SKM-1 treated with dmso at 0.1 percent for 144 hours (cell line): ENCODE data around the gene RASA1.
"Not testable (repeated sequence)": the region's sequence is repeated elsewhere in the genome, so short reads cannot be mapped to it uniquely, and the experiment has no call there.

ENCODE experiments used
- DNase-seq: peaks from one replicate; lab custom pipeline; 2025; ENCODE audit not compliant: unreplicated experiment; lab: John Stamatoyannopoulos, UW

The RASA1 gene

DNA sequence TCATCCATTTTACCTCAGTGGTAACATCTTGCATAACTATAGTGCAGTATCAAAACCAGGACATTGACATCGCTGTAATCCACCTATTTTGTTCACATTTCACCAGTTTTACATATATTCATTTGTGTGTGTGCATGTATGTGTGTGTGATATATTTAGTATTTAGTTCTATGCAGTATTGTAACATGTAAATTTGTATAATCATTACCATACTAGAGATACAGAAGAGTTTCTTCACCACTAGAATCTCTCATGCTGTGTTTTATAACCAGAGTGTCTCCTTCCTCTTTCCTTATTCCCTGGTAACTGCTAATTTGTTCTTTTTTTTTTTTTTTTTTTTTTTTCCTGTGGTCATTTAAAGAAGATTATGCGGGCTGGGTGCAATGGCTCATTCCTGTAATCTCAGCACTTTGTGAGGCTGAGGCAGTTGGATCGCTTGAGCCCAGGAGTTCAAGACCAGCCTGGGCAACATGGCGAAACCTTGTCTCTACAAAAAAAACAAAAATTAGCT lies 11.0 kb downstream of the RASA1 start:
- DNase-seq = no peak

GRCh38 chr5:87282269-87282668 lies 14.6 kb downstream of the RASA1 start:
- DNase-seq = no peak

GRCh38 chr5:87287266-87287665 lies 19.6 kb downstream of the RASA1 start:
- not testable (repeated sequence) for DNase-seq

DNA sequence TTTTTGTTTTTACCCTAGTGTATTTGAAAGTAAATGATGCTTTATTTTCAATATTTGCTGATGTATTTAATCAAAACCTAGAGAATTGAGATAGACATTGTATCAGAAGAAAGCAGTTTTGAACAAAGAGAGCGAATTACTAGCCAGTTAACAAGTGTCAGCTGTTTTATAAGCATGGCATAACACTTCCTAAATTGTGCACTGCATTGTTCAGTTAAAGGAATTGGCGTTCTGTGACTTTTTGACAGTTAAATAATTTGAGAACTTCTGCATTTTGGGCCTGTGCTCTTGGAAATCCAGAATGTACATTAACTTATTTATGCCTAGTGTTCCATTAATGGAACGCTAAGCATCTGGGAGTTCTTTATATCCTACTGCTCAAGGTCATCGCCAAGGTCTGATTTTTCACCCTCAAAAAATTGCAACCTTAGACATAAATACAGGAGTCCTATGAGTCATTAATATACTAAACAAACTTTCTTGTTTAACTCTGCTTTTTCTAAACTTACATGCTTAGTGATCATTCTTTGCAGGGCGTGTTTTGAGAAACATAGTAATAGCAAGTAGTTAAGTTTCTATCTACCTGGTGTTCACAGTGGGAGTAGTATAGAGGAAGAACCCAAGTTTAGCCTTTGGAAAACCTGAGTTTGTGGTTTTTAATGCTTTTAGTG lies 31.1 kb downstream of the RASA1 start:
- no peak for DNase-seq

- no peak for DNase-seq
These were observed 32.5 kb downstream of the RASA1 start for GRCh38 chr5:87300176-87300575.

- DNase-seq = no peak
These were observed 33.1 kb downstream of the RASA1 start for GRCh38 chr5:87300744-87301143.

DNA sequence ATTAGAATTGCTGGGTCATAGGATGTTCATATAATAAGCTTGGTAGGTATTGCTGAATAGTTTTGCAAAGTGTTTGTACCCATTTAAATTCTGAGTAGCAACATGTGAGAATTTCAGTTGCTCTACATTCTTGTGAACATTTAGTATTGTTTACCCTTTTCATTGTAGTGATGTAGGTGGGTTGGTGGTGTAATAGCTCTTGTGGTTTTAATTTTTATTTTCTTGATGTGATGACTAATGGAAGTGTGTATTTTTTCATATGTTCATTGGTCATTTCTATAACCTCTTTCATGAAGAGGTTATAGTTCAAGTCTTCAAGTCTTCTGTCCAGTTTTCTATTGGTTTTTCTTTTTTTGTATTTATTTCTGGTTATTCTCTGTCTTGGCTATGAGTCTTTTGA lies 34.4 kb downstream of the RASA1 start:
- DNase-seq = no peak

- DNase-seq = no peak
These were observed 35.6 kb downstream of the RASA1 start for GRCh38 chr5:87303324-87303723.

GRCh38 chr5:87306090-87306489 lies 38.4 kb downstream of the RASA1 start:
- not testable (repeated sequence) for DNase-seq

DNA sequence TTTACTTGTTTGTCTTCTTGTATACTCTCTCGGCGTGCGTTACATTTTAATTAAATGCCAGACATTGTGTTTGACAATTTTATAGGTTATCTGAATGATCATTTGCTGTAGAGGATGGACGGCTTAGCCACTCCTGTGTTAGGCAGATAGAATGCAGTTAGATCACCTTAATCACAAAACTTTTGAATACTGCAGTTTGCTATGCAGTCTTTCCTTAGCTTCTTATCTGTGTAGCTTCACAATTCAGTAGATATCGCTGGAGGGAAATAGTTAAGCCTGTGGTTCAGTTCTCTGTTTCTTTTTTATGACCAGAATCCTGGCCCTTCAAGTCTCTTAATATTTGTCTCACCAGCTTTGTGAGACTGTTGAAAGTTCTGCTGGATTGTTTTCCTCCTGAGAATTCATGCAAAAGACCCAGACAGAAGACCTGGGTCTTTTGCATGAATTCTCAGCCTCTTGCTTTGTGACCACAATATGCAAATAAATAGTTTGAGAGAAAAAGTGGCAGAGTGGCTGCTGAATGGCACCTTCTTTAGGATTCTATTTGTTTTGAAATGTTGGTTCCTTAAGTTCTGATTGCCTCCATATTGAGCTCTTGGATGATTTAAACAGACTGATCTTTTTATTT lies 40.2 kb downstream of the RASA1 start:
- no peak for DNase-seq

- no peak for DNase-seq
These were observed 44.0 kb downstream of the RASA1 start for GRCh38 chr5:87311405-87312279.

GRCh38 chr5:87313216-87313615 lies 45.5 kb downstream of the RASA1 start:
- DNase-seq = no peak

DNA sequence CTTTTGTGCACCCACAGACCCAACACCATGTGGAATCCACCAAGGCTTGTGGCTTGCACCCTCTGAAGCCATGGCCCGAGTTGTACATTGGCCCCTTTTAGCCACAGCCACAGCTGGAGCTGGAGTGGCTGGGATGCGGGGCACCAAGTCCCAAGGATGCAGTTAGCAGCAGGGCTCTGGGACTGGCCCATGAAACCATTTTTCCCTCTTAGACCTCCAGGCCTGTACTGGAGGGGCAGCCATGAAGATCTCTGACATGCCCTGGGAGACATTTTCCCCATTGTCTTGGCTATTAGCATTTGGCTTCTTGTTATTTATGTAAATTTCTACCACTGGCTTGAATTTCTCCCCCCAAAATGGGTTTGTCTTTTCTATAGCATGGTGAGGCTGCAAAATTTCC lies 51.8 kb downstream of the RASA1 start:
- DNase-seq = no peak

GRCh38 chr5:87321605-87322004 lies 53.9 kb downstream of the RASA1 start:
- no peak for DNase-seq

GRCh38 chr5:87322381-87322780 lies 54.7 kb downstream of the RASA1 start:
- DNase-seq = no peak

DNA sequence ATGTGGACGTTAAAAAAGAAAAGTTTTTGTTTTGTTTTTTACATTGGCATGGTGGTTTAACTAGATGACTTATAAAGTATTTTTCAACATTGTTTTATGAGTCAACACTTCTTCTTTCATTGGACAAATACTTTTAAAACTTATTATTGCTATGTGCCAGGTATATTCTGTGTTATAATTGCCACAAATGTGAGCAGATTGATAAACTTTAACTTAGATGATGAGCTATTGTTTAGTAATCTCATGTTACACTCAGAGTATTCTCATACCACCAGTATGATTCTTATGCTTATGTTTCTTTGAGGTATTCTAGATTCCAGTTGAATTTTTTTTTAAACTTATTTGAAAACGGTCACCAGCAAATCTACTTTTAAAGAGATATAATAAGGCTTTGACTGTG lies 60.3 kb downstream of the RASA1 start:
- DNase-seq = no peak

GRCh38 chr5:87329114-87329513 lies 61.4 kb downstream of the RASA1 start:
- no peak for DNase-seq

DNA sequence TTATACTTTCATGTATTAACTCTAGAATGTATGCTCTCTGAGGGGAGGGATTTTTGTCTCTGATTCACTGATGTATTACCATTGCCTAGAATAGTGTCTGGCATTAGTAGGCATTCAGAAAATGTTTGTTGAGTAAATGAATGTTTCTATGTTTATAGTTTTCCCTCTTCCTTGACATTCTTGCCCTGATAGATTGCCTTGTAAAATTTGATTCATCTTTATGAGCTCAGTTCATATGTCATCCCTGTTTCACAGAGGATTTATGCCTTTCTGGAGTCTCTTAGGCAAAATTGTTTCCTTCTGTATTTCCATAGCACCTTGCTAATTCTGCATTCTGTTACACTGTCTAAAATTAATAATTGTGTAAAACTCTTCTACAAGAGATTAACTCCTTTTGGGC lies 72.3 kb downstream of the RASA1 start:
- no peak for DNase-seq

- DNase-seq = no peak
These were observed 73.0 kb downstream of the RASA1 start for GRCh38 chr5:87340716-87341115.

DNA sequence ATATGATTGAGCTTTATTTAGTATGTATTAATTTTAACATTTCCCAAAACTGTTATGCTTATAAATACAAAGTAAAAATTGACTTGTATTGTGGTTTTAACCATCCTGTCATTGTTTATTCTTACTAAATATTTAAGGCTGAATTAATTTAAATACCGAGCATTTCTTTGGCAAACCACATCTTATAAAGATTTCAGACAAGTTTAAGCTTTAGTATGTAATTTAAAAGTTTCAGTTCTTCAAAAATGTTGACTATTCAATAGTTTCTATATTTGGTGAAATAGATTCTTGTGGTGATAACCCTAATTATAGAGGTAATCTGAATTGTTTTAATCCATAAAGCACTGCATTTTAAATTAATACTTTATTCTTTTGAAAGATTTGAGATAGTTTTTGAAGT lies 79.6 kb downstream of the RASA1 start:
- DNase-seq = no peak

- DNase-seq = no peak
These were observed 80.2 kb downstream of the RASA1 start for GRCh38 chr5:87347841-87348240.

DNA sequence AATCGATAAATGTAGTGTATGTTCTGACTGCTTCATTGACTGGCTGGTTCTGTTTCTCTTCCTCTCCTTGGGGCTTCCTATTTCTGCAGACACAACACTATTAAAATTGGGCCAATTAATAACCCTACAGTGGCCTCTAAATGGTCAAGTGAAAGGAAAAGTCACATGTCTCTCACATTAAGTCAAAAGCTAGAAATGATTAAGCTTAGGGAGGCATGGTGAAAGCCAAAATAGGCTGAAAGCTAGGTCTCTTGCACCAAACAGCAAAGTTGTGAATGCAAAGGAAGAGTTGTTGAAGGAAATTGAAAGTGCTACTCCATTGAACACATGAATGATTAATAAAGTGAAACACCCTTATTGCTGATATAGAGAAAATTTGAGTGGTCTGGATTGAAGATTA lies 86.8 kb downstream of the RASA1 start:
- no peak for DNase-seq
